HL-60 (cell line): ENCODE measurements around the gene ATOX1.

Experiments
- DNase-seq, 2 experiments: peaks; one replicate each; pipeline ENCODE4 v3.0.0-alpha.2; 2010 to 2020; ENCODE audit warnings: low read depth in 1 of 2, low spot score in 1 of 2
- H3K27ac ChIP-seq: fragments of 250-450 bp; sonication (Bioruptor Pico); replicated peaks from 2 replicates; pipeline ENCODE4 v1.5.1; 2020; ENCODE audit warnings: mild to moderate bottlenecking, moderate library complexity
- H3K27me3 ChIP-seq: fragments of 250-450 bp; sonication (Bioruptor Pico); 2 replicates; pipeline ENCODE4 v1.5.1; 2021; ENCODE audit warnings: mild to moderate bottlenecking, moderate library complexity; ENCODE audit not compliant: insufficient read depth, poor library complexity, severe bottlenecking
- H3K4me3 ChIP-seq: replicated peaks from 2 replicates; pipeline ENCODE4 v1.5.1; 2011; ENCODE audit warnings: mild to moderate bottlenecking, control low read depth, low read length; ENCODE audit not compliant: insufficient read depth
- GABPA ChIP-seq: IDR thresholded peaks from 2 replicates; pipeline ENCODE4 v1.6.1; 2012; ENCODE audit warnings: low read depth
- POLR2AphosphoS5 ChIP-seq: IDR thresholded peaks from 2 replicates; pipeline ENCODE4 v1.6.1; 2012; ENCODE audit warnings: low read depth
- SPI1 ChIP-seq: IDR thresholded peaks from 2 replicates; pipeline ENCODE4 v1.6.1; 2012; ENCODE audit warnings: low read depth, mild to moderate bottlenecking, borderline replicate concordance
- TF ChIP-seq, protein P1 (sequence below): IDR thresholded peaks from 2 replicates; pipeline ENCODE4 v1.6.1; 2012; ENCODE audit warnings: low read depth; ENCODE audit not compliant: insufficient replicate concordance
- TF ChIP-seq, protein P2 (sequence below): IDR thresholded peaks from one replicate; pipeline ENCODE4 v1.5.1; 2011; ENCODE audit warnings: low read length, control low read depth, inconsistent platforms; ENCODE audit not compliant: insufficient read depth

ATOX1 gene

DNA sequence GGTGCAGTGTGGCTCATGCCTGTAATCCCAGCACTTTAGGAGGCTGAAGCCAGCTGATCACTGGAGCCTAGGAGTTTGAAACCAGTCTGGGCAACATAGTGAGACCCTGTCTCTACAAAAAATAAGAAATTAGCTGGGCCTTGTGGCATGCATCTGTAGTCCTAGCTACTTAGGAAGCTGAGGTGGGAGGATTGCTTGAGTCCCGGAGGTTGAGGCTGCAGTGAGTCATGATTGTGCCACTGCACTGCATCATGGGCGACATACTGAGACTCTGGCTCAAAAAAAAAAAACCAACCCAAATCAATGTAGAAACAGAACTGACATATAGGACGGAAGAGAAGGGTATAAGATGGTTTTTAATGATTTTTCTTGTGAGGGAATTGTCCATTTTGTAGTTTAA lies 41.0 kb upstream of the ATOX1 start:
- Histone ChIP-seq H3K4me3 (no peak overlapping the region), H3K27me3 (no peaks in the 10 kb centered on the region), H3K27ac (0 out of 2 replicates have a peak overlapping the region, but pooled peaks have one; percentile 11)
- TF ChIP-seq, protein P1, sequence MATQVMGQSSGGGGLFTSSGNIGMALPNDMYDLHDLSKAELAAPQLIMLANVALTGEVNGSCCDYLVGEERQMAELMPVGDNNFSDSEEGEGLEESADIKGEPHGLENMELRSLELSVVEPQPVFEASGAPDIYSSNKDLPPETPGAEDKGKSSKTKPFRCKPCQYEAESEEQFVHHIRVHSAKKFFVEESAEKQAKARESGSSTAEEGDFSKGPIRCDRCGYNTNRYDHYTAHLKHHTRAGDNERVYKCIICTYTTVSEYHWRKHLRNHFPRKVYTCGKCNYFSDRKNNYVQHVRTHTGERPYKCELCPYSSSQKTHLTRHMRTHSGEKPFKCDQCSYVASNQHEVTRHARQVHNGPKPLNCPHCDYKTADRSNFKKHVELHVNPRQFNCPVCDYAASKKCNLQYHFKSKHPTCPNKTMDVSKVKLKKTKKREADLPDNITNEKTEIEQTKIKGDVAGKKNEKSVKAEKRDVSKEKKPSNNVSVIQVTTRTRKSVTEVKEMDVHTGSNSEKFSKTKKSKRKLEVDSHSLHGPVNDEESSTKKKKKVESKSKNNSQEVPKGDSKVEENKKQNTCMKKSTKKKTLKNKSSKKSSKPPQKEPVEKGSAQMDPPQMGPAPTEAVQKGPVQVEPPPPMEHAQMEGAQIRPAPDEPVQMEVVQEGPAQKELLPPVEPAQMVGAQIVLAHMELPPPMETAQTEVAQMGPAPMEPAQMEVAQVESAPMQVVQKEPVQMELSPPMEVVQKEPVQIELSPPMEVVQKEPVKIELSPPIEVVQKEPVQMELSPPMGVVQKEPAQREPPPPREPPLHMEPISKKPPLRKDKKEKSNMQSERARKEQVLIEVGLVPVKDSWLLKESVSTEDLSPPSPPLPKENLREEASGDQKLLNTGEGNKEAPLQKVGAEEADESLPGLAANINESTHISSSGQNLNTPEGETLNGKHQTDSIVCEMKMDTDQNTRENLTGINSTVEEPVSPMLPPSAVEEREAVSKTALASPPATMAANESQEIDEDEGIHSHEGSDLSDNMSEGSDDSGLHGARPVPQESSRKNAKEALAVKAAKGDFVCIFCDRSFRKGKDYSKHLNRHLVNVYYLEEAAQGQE = no peak
- no peak for TF ChIP-seq SPI1
- no peak for TF ChIP-seq POLR2AphosphoS5
- TF ChIP-seq, protein P2, sequence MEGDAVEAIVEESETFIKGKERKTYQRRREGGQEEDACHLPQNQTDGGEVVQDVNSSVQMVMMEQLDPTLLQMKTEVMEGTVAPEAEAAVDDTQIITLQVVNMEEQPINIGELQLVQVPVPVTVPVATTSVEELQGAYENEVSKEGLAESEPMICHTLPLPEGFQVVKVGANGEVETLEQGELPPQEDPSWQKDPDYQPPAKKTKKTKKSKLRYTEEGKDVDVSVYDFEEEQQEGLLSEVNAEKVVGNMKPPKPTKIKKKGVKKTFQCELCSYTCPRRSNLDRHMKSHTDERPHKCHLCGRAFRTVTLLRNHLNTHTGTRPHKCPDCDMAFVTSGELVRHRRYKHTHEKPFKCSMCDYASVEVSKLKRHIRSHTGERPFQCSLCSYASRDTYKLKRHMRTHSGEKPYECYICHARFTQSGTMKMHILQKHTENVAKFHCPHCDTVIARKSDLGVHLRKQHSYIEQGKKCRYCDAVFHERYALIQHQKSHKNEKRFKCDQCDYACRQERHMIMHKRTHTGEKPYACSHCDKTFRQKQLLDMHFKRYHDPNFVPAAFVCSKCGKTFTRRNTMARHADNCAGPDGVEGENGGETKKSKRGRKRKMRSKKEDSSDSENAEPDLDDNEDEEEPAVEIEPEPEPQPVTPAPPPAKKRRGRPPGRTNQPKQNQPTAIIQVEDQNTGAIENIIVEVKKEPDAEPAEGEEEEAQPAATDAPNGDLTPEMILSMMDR = no peak
- TF ChIP-seq GABPA = no peak
- DNase-seq = peak; percentile 35 to 52

DNA sequence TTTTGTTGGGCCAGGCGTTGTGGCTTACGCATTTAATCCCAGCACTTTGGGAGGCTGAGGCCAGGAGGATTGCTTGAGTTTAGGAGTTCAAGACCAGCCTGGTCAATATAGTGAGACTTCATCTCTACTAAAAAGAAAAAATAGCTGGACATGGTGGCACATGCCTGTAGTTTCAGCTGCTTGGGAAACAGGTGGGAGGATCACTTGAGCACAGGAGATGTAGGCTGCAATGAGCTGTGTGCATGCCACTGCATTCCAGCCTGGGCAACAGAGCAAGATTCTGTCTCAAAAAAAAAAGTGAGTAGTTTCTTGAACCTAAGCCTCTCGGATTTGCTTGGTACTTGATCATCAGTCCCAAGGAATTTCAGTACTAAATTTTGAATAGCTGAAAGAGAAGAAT lies 40.2 kb upstream of the ATOX1 start:
- no peak for DNase-seq
- H3K27ac ChIP-seq = no peak overlapping the region
- TF ChIP-seq, protein P1 = no peak
- TF ChIP-seq SPI1 = no peak
- TF ChIP-seq POLR2AphosphoS5 = no peak
- no peaks in the 10 kb centered on the region for H3K27me3 ChIP-seq
- H3K4me3 ChIP-seq = no peak overlapping the region

DNA sequence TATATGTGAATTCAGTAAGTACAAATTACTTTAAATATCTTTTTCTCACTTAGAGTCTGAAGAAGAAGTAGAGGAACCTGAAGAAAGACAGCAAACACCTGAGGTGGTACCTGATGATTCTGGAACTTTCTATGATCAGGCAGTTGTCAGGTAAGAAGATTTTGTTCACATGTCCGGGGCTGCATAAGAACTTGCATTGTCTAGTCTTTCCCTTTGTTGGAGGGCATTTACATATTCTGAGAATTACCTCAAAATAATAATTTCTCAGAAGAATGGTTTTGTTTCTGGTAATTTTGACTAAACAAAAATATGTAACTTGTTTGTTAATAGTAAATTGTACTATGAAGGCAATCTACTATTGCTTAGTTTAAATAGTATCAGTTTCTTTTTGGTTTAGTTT lies 37.0 kb upstream of the ATOX1 start:
- Histone ChIP-seq H3K27ac (no peak overlapping the region), H3K4me3 (no peak overlapping the region), H3K27me3 (no peaks in the 10 kb centered on the region)
- DNase-seq = no peak
- TF ChIP-seq, protein P1 = no peak
- TF ChIP-seq POLR2AphosphoS5 = no peak
- no peak for TF ChIP-seq SPI1
- TF ChIP-seq, protein P2 = no peak
- TF ChIP-seq GABPA = no peak
